CD8-positive, alpha-beta memory T cell (primary cell): ENCODE measurements around the gene WNT10A. TPM values are rescaled to one million over a fixed set of nuclear protein-coding genes. Genes with fewer than 3 reads are reported as not detected.
A peak's percentile ranks its signal among the peaks of the same experiment; 100 is the strongest.

Source experiments
- CTCF ChIA-PET: fragments of 350-600 bp; sonication (Branson Sonifier 250); formaldehyde crosslinking; loops from one replicate; lab custom pipeline; 2021; ENCODE audit warnings: antibody characterized with exemption; lab: Charles Lee
- POLR2A ChIA-PET: fragments of 350-600 bp; sonication (Branson Sonifier 250); formaldehyde crosslinking; loops from one replicate; lab custom pipeline; 2021; ENCODE audit warnings: antibody characterized with exemption; lab: Charles Lee
- DNase-seq, 5 donors: peaks; one replicate each; pipeline versions ENCODE4 v3.0.0 to v3.0.0-alpha.2; 2020 to 2022; ENCODE audit warnings: mixed read lengths in 1 of 5
- H3K27ac ChIP-seq: one replicate; pipeline ENCODE4 v1.7.0; 2013; ENCODE audit warnings: low read depth, mild to moderate bottlenecking, low read length, moderate library complexity
- H3K27me3 ChIP-seq: 2 replicates; pipeline ENCODE4 v1.7.0; 2013; ENCODE audit warnings: low read length, mild to moderate bottlenecking; ENCODE audit not compliant: insufficient read depth, poor library complexity, severe bottlenecking
- H3K36me3 ChIP-seq: 2 replicates; pipeline ENCODE4 v1.7.0; 2013; ENCODE audit warnings: mild to moderate bottlenecking, low read length, moderate library complexity; ENCODE audit not compliant: insufficient read depth
- H3K4me1 ChIP-seq: 2 replicates; pipeline ENCODE4 v1.7.0; 2013; ENCODE audit warnings: mild to moderate bottlenecking, low read length, moderate library complexity; ENCODE audit not compliant: insufficient read depth
- H3K4me3 ChIP-seq: 2 replicates; pipeline ENCODE4 v1.7.0; 2013; ENCODE audit warnings: mild to moderate bottlenecking, low read length
- H3K9me3 ChIP-seq: 2 replicates; pipeline ENCODE4 v1.7.0; 2013; ENCODE audit warnings: mild to moderate bottlenecking, low read length
- H3K27ac Mint-ChIP-seq, 8 donors: one replicate each; pipeline ENCODE4 v1.8.0; 2020 to 2021; ENCODE audit warnings: mixed read lengths in 8 of 8, mild to moderate bottlenecking in 6 of 8, inconsistent platforms in 3 of 8, moderate library complexity in 3 of 8
- H3K27me3 Mint-ChIP-seq, 2 donors: one replicate each; pipeline ENCODE4 v1.8.0; 2020 to 2021; ENCODE audit warnings: mixed read lengths in 2 of 2, mild to moderate bottlenecking in 1 of 2, moderate library complexity in 1 of 2
- H3K36me3 Mint-ChIP-seq, 3 donors: one replicate each; pipeline ENCODE4 v1.8.0; 2020 to 2021; ENCODE audit warnings: mixed read lengths in 3 of 3, inconsistent platforms in 1 of 3, mild to moderate bottlenecking in 1 of 3
- H3K4me1 Mint-ChIP-seq, 3 donors: one replicate each; pipeline ENCODE4 v1.8.0; 2020 to 2021; ENCODE audit warnings: mixed read lengths in 3 of 3, inconsistent platforms in 1 of 3, mild to moderate bottlenecking in 1 of 3
- H3K4me3 Mint-ChIP-seq, 7 donors: one replicate each; pipeline ENCODE4 v1.8.0; 2020 to 2021; ENCODE audit warnings: mixed read lengths in 7 of 7, mild to moderate bottlenecking in 6 of 7, moderate library complexity in 4 of 7, inconsistent platforms in 2 of 7
- H3K9me3 Mint-ChIP-seq, 5 donors: one replicate each; pipeline ENCODE4 v1.8.0; 2020 to 2022; ENCODE audit warnings: mixed read lengths in 5 of 5, mild to moderate bottlenecking in 3 of 5, moderate library complexity in 2 of 5, inconsistent platforms in 1 of 5
- polyA plus RNA-seq: library from polyadenylated mRNA; unstranded; fragments of 300-500 nt; fragmentation: Illumina TruSeq; gene quantifications from one replicate; pipeline ENCODE4 v1.2.3, GENCODE V29; 2021
- total RNA-seq, 2 experiments: library from RNA; stranded (reverse); gene quantifications; one replicate each; pipeline ENCODE4 v1.2.3, GENCODE V29; 2021

The WNT10A gene
- total and polyA plus RNA-seq, 3 experiments from 2014 or later = 1.0 to 1.5 (median 1.1) TPM

DNA sequence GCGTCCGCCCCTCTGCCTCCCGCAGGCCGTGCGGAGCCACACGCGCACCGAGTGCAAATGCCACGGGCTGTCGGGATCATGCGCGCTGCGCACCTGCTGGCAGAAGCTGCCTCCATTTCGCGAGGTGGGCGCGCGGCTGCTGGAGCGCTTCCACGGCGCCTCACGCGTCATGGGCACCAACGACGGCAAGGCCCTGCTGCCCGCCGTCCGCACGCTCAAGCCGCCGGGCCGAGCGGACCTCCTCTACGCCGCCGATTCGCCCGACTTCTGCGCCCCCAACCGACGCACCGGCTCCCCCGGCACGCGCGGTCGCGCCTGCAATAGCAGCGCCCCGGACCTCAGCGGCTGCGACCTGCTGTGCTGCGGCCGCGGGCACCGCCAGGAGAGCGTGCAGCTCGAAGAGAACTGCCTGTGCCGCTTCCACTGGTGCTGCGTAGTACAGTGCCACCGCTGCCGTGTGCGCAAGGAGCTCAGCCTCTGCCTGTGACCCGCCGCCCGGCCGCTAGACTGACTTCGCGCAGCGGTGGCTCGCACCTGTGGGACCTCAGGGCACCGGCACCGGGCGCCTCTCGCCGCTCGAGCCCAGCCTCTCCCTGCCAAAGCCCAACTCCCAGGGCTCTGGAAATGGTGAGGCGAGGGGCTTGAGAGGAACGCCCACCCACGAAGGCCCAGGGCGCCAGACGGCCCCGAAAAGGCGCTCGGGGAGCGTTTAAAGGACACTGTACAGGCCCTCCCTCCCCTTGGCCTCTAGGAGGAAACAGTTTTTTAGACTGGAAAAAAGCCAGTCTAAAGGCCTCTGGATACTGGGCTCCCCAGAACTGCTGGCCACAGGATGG is 7.1 kb upstream of the WNT10A start:
- peak overlapping the region in 2 of 7 donors; percentile 52 to 53 for H3K4me3 Mint-ChIP-seq
- Histone ChIP-seq H3K4me1 (peaks cover 32% of the 10 kb centered on the region), H3K27me3 (peaks cover 19% of the 10 kb centered on the region), H3K9me3 (no peaks in the 10 kb centered on the region), H3K36me3 (no peaks in the 10 kb centered on the region), H3K4me3 (no peak overlapping the region), H3K27ac (no peak overlapping the region)
- no peak for DNase-seq
- peaks cover 34 to 58% of the 10 kb centered on the region in 2 donors for H3K27me3 Mint-ChIP-seq
- H3K4me1 Mint-ChIP-seq = peaks cover 24 to 42% (median 32%) of the 10 kb centered on the region in 3 donors
- no peaks in the 10 kb centered on the region for H3K9me3 Mint-ChIP-seq
- ChIA-PET CTCF (interaction anchor here (1.0 to 23.1 kb wide), 4 partner anchors 13 to 118 kb away, joined by 3 to 1010 read pairs (median 34); no protein-coding TSS in a partner anchor), POLR2A (interaction anchor here (4.0 kb wide), 1 partner anchor 24 kb away, joined by 54 read pairs; no protein-coding TSS in a partner anchor)
- H3K36me3 Mint-ChIP-seq = no peaks in the 10 kb centered on the region
- H3K27ac Mint-ChIP-seq = peak overlapping the region in 1 of 8 donors; percentile 68

DNA sequence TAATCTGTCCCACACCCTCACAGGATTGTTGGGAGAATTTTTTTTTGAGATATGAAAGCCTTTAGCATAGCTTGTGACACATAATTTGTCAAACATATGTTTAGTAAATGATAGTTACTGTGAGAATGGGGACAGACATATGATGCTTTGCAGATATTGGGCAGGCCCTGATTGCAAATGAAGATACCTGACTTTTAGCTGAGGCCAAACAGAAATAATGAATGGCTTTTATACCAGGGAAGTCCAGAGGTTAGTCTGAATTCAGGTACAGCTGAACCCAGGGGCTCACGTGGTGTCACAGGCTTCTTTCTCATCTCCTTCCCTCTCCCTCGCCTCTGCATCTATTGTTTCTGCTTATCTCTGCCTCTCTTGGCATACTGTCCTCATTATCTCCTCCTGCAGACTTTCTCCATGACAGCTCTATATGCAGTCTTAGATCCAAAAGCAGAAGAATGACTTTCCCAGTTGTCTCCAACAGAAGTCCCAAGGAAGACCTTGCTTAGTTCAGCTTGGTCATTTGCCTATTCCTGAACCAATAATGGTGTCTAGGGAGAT is 4.9 kb upstream of the WNT10A start:
- H3K27me3 ChIP-seq = peaks cover 19% of the 10 kb centered on the region
- H3K4me1 ChIP-seq = peaks cover 42% of the 10 kb centered on the region
- peaks cover 29 to 50% (median 37%) of the 10 kb centered on the region in 3 donors for H3K4me1 Mint-ChIP-seq
- no peak overlapping the region for H3K4me3 ChIP-seq
- ChIA-PET POLR2A (interaction anchor here (0.9 to 4.0 kb wide), 3 partner anchors 17 to 22 kb away, joined by 3 to 54 read pairs (median 5); no protein-coding TSS in a partner anchor), CTCF (interaction anchor here (0.7 to 23.1 kb wide), 19 partner anchors 8 to 480 kb away, joined by 3 to 1010 read pairs (median 6); no protein-coding TSS in a partner anchor)
- peaks cover 36 to 41% of the 10 kb centered on the region in 2 donors for H3K27me3 Mint-ChIP-seq
- H3K36me3 ChIP-seq = no peaks in the 10 kb centered on the region
- no peak overlapping the region for H3K27ac ChIP-seq
- H3K9me3 ChIP-seq = no peaks in the 10 kb centered on the region
- H3K27ac Mint-ChIP-seq = no peak overlapping the region
- no peaks in the 10 kb centered on the region for H3K9me3 Mint-ChIP-seq
- DNase-seq = no peak
- H3K4me3 Mint-ChIP-seq = peak overlapping the region in 1 of 7 donors; percentile 40
- H3K36me3 Mint-ChIP-seq = no peaks in the 10 kb centered on the region

DNA sequence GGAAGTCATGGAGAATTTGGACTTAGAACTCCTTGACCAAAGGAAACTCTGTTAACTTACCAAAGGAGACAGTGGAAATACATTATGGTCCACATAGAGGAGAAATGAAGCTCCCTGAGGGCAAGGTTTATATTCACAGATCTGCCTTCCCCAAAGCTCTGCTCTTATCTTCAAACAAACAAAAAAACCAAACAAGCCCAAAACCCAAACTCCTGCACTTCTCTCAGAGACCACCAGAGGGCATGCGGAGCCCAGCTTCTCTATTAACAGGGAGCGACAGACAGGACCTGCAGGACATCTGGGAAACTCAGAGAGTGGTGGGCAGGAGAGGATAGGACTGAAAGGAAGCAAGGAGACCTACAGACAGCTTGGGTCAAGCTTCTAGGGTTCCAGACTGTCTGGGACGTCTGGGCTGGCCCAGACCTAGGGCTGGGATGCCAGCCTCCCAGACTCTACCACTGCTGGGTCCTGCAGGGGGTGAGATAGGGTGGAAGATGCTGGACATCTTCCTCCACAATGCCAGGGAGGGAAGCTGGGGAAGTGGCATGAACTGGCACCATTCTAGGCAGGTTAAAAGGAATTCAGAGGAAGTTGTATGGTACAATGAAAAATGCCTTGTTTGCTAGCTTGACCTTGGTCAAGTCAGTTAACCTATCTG is 4.0 kb upstream of the WNT10A start:
- Histone ChIP-seq H3K36me3 (no peaks in the 10 kb centered on the region), H3K4me1 (peaks cover 45% of the 10 kb centered on the region), H3K27me3 (peaks cover 19% of the 10 kb centered on the region), H3K4me3 (no peak overlapping the region), H3K27ac (no peak overlapping the region), H3K9me3 (no peaks in the 10 kb centered on the region)
- Mint-ChIP-seq H3K4me3 (peak overlapping the region in 1 of 7 donors; percentile 35), H3K4me1 (peaks cover 34 to 51% (median 41%) of the 10 kb centered on the region in 3 donors), H3K36me3 (no peaks in the 10 kb centered on the region), H3K27ac (peak overlapping the region in 5 of 8 donors; percentile 47 to 77 (median 66)), H3K9me3 (no peaks in the 10 kb centered on the region), H3K27me3 (peaks cover 35 to 38% of the 10 kb centered on the region in 2 donors)
- DNase-seq = peak; percentile 52 to 81 (median 70)
- CTCF ChIA-PET = interaction anchor here (0.7 to 23.1 kb wide), 22 partner anchors 8 to 480 kb away, joined by 3 to 1010 read pairs (median 6); partner anchors contain the start of genes BCS1L and ZNF142
- POLR2A ChIA-PET = interaction anchor here (0.9 to 4.0 kb wide), 3 partner anchors 16 to 21 kb away, joined by 3 to 54 read pairs (median 5); no protein-coding TSS in a partner anchor

- no peaks in the 10 kb centered on the region for H3K36me3 ChIP-seq
- Mint-ChIP-seq H3K27me3 (peaks cover 32% of the 10 kb centered on the region in 2 donors), H3K4me3 (peak overlapping the region in 1 of 7 donors; percentile 35), H3K36me3 (no peaks in the 10 kb centered on the region), H3K4me1 (peaks cover 32 to 51% (median 41%) of the 10 kb centered on the region in 3 donors), H3K27ac (peak overlapping the region in 6 of 8 donors; percentile 12 to 88 (median 61)), H3K9me3 (no peaks in the 10 kb centered on the region)
- H3K27ac ChIP-seq = no peak overlapping the region
- ChIA-PET POLR2A (interaction anchor here (1.1 to 4.0 kb wide), 2 partner anchors 15 to 20 kb away, joined by 5 to 54 read pairs; no protein-coding TSS in a partner anchor), CTCF (interaction anchor here (0.7 to 23.1 kb wide), 11 partner anchors 9 to 218 kb away, joined by 4 to 1010 read pairs (median 16); partner anchors contain the start of genes BCS1L and ZNF142)
- peak in 1 of 5 donors; percentile 41 for DNase-seq
- H3K4me3 ChIP-seq = no peak overlapping the region
- H3K9me3 ChIP-seq = no peaks in the 10 kb centered on the region
- H3K27me3 ChIP-seq = peaks cover 19% of the 10 kb centered on the region
- H3K4me1 ChIP-seq = peaks cover 43% of the 10 kb centered on the region
Observed at GRCh38 chr2:218877331-218877730, 3.3 kb upstream of the WNT10A start.

- no peak overlapping the region for H3K4me3 ChIP-seq
- ChIA-PET POLR2A (interaction anchor here (4.0 to 7.7 kb wide), 2 partner anchors 17 to 20 kb away, joined by 54 to 130 read pairs; no protein-coding TSS in a partner anchor), CTCF (interaction anchor here (1.9 to 23.1 kb wide), 7 partner anchors 9 to 103 kb away, joined by 5 to 1010 read pairs (median 19); no protein-coding TSS in a partner anchor)
- H3K9me3 ChIP-seq = no peaks in the 10 kb centered on the region
- no peaks in the 10 kb centered on the region for H3K36me3 ChIP-seq
- H3K27me3 ChIP-seq = peaks cover 16% of the 10 kb centered on the region
- H3K27ac Mint-ChIP-seq = peak overlapping the region in 1 of 8 donors; percentile 53
- H3K4me1 ChIP-seq = peaks cover 43% of the 10 kb centered on the region
- H3K9me3 Mint-ChIP-seq = no peaks in the 10 kb centered on the region
- H3K4me1 Mint-ChIP-seq = peaks cover 35 to 51% (median 45%) of the 10 kb centered on the region in 3 donors
- peaks cover 26 to 27% of the 10 kb centered on the region in 2 donors for H3K27me3 Mint-ChIP-seq
- no peaks in the 10 kb centered on the region for H3K36me3 Mint-ChIP-seq
- DNase-seq = peak in 1 of 5 donors; percentile 25
- no peak overlapping the region for H3K4me3 Mint-ChIP-seq
- no peak overlapping the region for H3K27ac ChIP-seq
Observed at GRCh38 chr2:218877891-218878290, 2.8 kb upstream of the WNT10A start.

GRCh38 chr2:218878486-218878885 is 2.2 kb upstream of the WNT10A start:
- H3K27me3 ChIP-seq = peaks cover 11% of the 10 kb centered on the region
- DNase-seq = peak in 1 of 5 donors; percentile 41
- CTCF ChIA-PET = interaction anchor here (1.6 to 23.1 kb wide), 5 partner anchors 8 to 102 kb away, joined by 4 to 1010 read pairs (median 19); no protein-coding TSS in a partner anchor
- no peaks in the 10 kb centered on the region for H3K36me3 ChIP-seq
- Mint-ChIP-seq H3K4me1 (peaks cover 35 to 51% (median 45%) of the 10 kb centered on the region in 3 donors), H3K27me3 (peaks cover 21 to 27% of the 10 kb centered on the region in 2 donors), H3K4me3 (peak overlapping the region in 1 of 7 donors; percentile 48), H3K36me3 (no peaks in the 10 kb centered on the region), H3K27ac (peak overlapping the region in 3 of 8 donors; percentile 23 to 72 (median 53)), H3K9me3 (no peaks in the 10 kb centered on the region)
- H3K4me3 ChIP-seq = no peak overlapping the region
- POLR2A ChIA-PET = interaction anchor here (7.7 kb wide), 1 partner anchor 16 kb away, joined by 130 read pairs; no protein-coding TSS in a partner anchor
- H3K4me1 ChIP-seq = peaks cover 42% of the 10 kb centered on the region
- no peak overlapping the region for H3K27ac ChIP-seq
- no peaks in the 10 kb centered on the region for H3K9me3 ChIP-seq
